Mesenteric fat pad (tissue), 1 donor: Measurements from ENCODE around the gene IZUMO2. TPM values are rescaled to one million over a fixed set of nuclear protein-coding genes. Genes with fewer than 3 reads are reported as not detected.

ENCODE experiments used
- DNase-seq: peaks from one replicate; pipeline ENCODE4 v3.0.0-alpha.2; 2020; ENCODE audit warnings: low spot score
- long read RNA-seq: library from polyadenylated mRNA; unstranded; transcript quantifications from one replicate; pipeline ENCODE4 v2.0.0, GENCODE V29; 2020
- total RNA-seq: library from RNA; stranded (reverse); fragmentation: NEBNext Ultra II Directional; extraction: Animal tissue kit (Norgen Biotek cat#: 25700); gene quantifications from one replicate; pipeline ENCODE4 v1.2.1, GENCODE V29; 2021
- donor health status: DM: yes; HTN: yes; CAD: no.

The IZUMO2 gene
- total RNA-seq: not detected
- long read RNA-seq: 0 reads

- DNase-seq: no peak
These were observed at the start of gene IZUMO2 for GRCh38 chr19:50162988-50163387. TSS of gene IZUMO2 (minus strand) at chr19:50163281. CDS start at chr19:50163194, 87 bp downstream.

- DNase-seq: no peak
These were observed 47.3 kb upstream of the IZUMO2 start for GRCh38 chr19:50210425-50210824.

DNA sequence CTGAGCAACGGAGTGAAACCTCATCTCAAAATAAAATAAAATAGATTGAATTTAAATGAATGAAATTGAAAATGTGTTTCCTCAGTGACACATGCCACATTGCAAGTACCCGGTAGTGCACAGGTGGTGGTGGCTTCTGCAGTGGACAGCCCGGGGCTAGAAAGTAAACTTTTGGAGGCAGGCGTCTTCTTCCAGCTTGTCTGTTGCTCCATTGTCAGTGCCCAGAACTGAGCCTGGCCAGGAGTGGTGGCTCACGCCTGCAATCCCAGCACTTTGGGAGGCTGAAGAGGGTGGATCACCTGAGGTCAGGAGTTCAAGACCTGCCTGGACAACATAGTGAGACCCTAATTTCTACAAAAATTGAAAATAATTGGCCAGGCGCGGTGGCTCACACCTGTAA lies 46.0 kb upstream of the IZUMO2 start:
- DNase-seq: no peak

GRCh38 chr19:50207730-50208129 lies 44.6 kb upstream of the IZUMO2 start:
- DNase-seq: no peak

GRCh38 chr19:50206191-50206590 lies 43.1 kb upstream of the IZUMO2 start:
- no peak for DNase-seq

DNA sequence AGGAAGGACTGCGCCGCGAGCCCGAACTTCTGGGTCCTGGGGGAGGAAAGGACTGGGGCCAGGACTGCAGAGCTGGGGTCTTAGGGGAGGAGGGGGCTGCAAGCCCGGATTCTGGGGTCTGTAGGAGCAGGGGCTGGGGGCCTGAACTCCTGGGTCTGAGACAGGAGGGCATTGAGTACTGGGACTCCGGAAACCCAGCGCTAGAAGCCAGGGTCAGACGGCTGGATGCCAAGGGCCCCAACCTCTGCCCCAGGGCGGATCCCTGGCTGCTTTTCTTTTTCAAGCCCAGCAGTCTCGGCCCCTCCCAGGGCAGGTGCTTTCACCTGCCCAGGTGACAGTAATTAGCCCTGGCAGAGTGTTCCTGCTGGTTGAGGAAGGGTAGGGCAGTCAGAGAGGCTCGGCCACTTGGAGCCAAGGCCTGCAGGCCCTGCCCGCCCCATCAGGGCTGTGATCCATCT lies 42.6 kb upstream of the IZUMO2 start:
- DNase-seq: no peak

DNA sequence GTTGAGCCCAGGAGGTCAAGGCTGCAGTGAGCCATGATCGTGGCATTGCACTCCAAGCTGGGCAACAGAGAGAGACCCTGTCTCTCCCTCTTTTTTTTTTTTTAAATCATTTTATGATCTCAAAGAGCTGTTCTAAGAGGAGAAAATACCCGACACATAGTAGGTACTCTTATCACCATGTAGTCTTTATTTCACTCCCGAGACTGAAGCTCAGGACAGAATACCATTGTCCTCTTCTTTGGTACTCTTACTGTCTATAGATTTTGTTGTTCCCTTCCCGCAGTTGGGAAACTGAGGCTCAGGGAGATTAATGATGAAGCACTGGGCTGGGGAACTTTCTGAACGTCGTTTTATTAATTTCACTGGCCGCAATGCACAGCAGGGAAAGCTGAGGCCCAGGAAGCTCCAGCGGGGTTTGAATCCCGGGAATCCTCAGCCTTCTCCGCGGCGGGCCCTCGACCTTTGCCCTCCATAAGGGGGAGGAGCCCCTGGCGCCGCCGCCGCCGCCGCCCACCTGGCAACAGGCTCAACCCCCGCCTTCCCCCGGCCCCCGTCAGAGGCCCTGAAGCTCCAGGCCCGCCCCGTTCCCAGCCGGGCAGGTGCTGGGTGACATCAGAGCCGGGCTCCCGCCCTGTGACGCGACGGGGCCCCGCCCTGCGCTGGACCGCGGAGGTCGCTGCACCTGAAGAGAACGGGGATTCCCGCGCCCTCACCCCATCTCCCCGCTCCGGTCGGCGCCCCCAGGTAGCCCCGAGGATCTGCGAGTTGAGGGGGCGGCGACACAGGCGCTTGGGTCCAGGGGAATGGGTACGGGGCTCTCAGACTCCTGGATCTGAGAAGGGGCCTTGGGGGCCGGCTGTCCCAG lies 42.0 kb upstream of the IZUMO2 start:
- DNase-seq: no peak

- no peak for DNase-seq
These were observed 41.0 kb upstream of the IZUMO2 start for GRCh38 chr19:50204081-50204428.

- DNase-seq: no peak
These were observed 40.4 kb upstream of the IZUMO2 start, which contains the start of gene MYH14 for GRCh38 chr19:50203281-50204080. TSS of gene MYH14 (plus strand) at chr19:50203622. CDS start at chr19:50210366, 6,744 bp downstream.

DNA sequence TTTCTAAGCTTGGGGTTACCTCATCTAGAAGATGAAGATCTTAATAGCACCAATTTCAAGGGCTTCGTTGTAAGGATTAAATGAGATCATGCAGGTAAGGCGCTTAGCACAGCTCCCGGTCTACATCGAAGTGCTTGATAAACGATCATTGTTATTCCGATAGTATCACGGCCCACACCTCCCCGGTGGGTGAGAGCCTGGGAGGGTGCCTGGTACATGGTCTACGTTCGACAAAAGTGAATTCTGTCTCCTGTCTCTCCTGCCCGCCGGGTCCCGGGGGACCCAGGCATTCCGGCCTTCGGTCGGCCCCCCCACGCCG lies 39.8 kb upstream of the IZUMO2 start:
- DNase-seq: no peak

- no peak for DNase-seq
These were observed 39.3 kb upstream of the IZUMO2 start for GRCh38 chr19:50202386-50202785.

DNA sequence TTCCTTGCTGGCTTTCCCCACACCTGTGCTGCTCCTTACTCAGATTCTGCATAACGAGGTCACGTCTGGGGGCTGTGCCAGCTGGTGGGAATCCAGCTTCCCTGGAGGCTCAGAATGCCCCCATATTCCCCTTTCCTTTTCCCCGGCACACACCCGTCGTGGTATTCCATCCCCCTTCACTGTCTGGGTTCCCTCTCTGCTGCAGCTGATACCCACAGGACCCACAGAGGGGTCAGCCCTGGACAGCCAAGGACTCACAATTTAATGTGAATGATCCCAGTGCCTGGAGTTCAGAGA lies 36.1 kb upstream of the IZUMO2 start:
- no peak for DNase-seq

DNA sequence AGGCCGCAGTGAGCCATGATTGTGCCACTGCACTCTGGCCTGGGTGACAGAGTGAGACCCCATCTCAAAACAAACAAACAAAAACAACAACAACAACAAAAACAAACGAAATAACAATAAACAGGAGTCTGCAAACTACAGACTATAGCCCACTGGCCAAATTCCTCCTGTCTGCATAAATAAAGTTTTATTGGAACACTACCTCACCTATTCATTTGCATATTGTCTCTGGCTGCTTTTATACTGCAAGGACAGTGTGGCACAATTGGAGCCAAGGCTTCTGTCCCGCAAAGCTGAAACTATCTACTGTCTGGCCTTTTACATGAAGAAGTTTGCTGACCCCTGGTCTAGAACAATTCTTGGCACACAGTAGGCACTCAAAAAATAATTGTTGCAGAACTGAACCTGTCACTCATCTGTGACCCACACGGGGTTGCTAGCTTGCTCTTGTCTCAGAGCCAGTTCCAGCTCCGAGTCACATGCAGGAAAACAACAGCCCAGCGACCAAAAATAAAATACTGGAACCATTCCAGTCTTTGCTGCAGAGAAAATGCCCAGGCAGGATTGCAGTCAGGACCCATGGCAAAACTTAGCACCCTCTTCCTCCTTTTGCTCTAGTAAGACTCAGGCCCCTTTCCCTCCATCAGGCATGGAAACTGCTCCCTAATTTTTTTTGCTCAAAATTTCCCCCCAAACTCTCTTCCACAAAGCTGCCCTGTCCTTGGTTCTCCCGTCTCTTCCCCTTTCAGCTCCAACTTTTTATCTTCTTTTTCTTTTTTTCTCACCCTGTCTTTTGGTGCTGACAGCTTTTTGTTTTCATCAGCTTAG lies 35.6 kb upstream of the IZUMO2 start:
- no peak for DNase-seq

GRCh38 chr19:50197348-50197747 lies 34.3 kb upstream of the IZUMO2 start:
- no peak for DNase-seq

DNA sequence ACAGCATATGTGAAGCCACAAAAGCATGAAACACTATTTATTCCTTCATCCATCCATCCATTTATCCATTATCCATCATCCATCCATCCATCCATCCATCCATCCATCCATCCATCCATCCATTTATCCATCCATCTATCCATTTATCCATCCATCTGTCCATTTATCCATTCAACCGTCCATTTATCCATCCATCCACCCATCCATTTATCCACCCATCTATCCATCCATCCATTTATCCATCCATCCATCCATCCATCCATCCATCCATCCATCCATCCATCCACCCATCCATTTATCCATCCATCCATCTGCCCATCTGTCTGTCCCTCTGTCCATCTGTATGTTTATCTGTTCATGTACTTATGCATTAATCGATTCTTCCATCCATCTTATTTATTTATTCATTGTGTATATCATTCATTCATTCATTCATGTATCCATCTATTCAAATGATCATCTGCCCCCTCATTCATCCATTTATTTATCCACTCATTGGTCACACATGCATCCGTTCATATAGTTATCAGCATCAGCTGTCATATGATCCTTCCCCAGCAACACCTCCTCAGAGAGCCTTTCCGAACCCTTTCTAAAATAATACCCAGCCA lies 33.3 kb upstream of the IZUMO2 start:
- no peak for DNase-seq

GRCh38 chr19:50195224-50195623 lies 32.1 kb upstream of the IZUMO2 start:
- no peak for DNase-seq

DNA sequence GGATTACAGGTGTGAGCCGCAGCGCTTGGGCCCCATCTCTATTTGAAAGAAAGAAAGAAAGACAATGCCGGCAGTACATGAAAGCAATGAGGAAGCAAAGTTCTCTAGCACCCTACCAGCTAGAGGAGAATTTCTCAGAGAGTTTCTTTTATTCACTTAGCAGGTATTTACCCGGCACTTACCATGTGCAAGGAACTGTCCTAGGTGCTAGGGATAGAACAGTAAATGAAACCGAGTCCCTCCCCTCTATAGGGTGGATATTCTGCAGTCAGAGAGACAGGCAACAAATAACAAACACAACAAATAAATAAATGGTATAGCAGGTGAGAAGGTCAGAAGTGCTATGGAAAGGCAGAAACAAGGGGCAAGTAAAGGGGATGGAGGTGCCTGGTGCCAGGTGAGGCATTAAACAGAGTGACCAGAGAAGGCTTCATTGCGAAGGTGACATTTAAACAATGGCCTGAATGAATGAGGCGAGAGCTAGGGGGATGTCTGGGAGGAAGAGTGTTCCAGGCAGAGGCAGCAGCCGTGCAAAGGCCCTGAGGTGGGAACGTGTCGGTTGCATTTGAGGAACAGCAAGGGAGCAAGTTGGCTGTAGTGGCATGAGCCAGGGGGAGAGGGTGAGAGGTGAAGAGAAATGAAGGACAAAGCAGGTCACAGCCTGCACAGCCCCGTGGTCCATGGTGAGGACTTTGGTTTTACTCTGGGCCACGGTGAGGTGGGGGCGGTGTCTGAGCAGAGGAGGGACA lies 29.6 kb upstream of the IZUMO2 start:
- DNase-seq: no peak

DNA sequence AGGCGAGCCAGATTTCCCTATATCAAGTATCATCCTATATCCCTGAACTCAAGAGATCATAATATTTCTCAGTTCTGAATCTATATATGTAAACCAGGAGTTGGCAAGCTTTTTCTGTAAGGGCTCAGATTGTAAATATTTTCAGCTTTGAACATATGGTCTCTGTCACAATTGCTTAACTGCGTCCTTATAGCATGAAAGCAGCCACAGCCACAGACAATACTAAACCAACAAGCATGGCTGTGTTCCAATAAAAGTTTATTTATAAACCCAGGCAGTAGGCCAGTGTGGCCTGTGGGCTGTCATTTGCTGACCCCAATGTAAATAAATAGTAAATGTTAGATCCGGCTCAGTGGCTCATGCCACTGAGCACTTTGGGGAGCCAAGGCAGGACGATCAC lies 28.1 kb upstream of the IZUMO2 start:
- no peak for DNase-seq

- no peak for DNase-seq
These were observed 27.4 kb upstream of the IZUMO2 start for GRCh38 chr19:50190439-50190891.

GRCh38 chr19:50189331-50189730 lies 26.2 kb upstream of the IZUMO2 start:
- DNase-seq: no peak

- no peak for DNase-seq
These were observed 24.9 kb upstream of the IZUMO2 start for GRCh38 chr19:50187937-50188336.
